ENCODE data around the gene ZC3H12A. TPM values are rescaled to one million over a fixed set of nuclear protein-coding genes. Genes with fewer than 3 reads are reported as not detected.
A peak's percentile ranks its signal among the peaks of the same experiment; 100 is the strongest.
"Not testable (repeated sequence)": the region's sequence is repeated elsewhere in the genome, so short reads cannot be mapped to it uniquely, and the experiment has no call there.

Gene ZC3H12A
- total RNA-seq, 2 experiments from 2014 or later, result 164 to 165 TPM

DNA sequence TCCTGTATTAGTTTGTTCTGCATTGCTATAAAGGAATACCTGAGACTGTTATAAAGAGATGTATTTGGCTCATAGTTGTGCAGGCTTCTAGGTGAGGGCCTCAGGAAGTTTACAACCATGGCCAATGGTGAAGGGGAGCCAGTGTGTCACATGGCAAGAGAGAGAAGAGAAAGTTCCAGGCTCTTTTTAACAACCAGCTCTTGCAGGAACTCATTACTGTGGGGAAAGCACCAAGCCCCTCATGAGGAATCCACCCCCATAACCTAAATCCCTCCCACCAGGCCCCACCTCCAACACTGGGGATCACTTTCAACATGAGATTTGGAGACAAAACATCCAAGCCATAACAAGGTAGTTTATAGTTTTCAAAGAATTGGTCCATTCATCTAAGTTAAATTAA is 45.2 kb downstream of the ZC3H12A start:
- DNase-seq (peak in 3 of 14 experiments; percentile 15 to 23 (median 20)), ATAC-seq (ENCODE audit: poor library complexity) (no peak)
- intact Hi-C loops (cut with DNase I, micrococcal nuclease), result no loop called here
- H3K27me3 ChIP-seq (ENCODE audit: control insufficient read depth in 1 of 2, insufficient read depth in 2 of 2, low read length in 2 of 2), result no peaks in the 10 kb centered on the region
- H3K27ac ChIP-seq (ENCODE audit: low read depth in 1 of 2, low read length in 2 of 2), result no peak overlapping the region
- H3K4me3 ChIP-seq (ENCODE audit: low read length), result peak overlapping the region; percentile 49
- Mint-ChIP-seq H3K36me3 (ENCODE audit: low read depth) (peaks cover 14% of the 10 kb centered on the region), H3K4me3 (peak overlapping the region; percentile 89), H3K27me3 (no peaks in the 10 kb centered on the region), H3K4me1 (ENCODE audit: low read depth) (peaks cover 24% of the 10 kb centered on the region), H3K9me3 (no peaks in the 10 kb centered on the region), H3K27ac (peak overlapping the region; percentile 71)
- H3K4me1 ChIP-seq (ENCODE audit: insufficient read depth, low read length), result peaks cover 8% of the 10 kb centered on the region
- no peaks in the 10 kb centered on the region for H3K36me3 ChIP-seq (ENCODE audit: insufficient read depth, low read length)
- ChIA-PET POLR2A (interaction anchor here (1.2 kb wide), 1 partner anchor 34 kb away, joined by 5 read pairs; the partner anchor contains the start of gene SNIP1), CTCF (no interaction called here)
- peaks cover 0 to 4% of the 10 kb centered on the region in 2 experiments for H3K9me3 ChIP-seq (ENCODE audit: control insufficient read depth in 1 of 2, insufficient read depth in 1 of 2, low read length in 2 of 2)
- TF ChIP-seq, protein P1, sequence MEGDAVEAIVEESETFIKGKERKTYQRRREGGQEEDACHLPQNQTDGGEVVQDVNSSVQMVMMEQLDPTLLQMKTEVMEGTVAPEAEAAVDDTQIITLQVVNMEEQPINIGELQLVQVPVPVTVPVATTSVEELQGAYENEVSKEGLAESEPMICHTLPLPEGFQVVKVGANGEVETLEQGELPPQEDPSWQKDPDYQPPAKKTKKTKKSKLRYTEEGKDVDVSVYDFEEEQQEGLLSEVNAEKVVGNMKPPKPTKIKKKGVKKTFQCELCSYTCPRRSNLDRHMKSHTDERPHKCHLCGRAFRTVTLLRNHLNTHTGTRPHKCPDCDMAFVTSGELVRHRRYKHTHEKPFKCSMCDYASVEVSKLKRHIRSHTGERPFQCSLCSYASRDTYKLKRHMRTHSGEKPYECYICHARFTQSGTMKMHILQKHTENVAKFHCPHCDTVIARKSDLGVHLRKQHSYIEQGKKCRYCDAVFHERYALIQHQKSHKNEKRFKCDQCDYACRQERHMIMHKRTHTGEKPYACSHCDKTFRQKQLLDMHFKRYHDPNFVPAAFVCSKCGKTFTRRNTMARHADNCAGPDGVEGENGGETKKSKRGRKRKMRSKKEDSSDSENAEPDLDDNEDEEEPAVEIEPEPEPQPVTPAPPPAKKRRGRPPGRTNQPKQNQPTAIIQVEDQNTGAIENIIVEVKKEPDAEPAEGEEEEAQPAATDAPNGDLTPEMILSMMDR (IDR thresholded peaks at IDR 0.05), result no peak

DNA sequence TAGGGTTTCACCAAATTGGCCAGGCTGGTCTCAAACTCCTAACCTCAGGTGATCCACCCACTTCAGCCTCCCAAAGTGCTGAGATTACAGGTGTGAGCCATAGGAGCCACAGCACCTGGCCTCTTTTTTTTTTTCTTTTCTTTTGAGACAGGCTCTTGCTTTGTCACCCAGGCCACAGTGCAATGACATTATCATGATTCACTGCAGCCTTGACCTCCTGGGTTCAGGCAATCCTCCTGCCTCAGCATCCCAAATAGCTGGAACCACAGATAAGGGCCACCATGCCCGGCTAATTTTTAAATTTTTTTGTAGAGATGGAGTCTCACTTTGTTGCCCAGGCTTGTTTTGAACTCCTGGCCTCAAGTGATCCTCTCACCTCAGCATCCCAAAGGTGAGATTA is 55.5 kb downstream of the ZC3H12A start:
- intact Hi-C loops (cut with DNase I, micrococcal nuclease); H3K4me1 ChIP-seq (ENCODE audit: insufficient read depth, low read length); H3K27ac ChIP-seq (ENCODE audit: low read depth in 1 of 2, low read length in 2 of 2); H3K27me3 ChIP-seq (ENCODE audit: control insufficient read depth in 1 of 2, insufficient read depth in 2 of 2, low read length in 2 of 2); H3K27me3 Mint-ChIP-seq; ATAC-seq (ENCODE audit: poor library complexity); H3K4me3 Mint-ChIP-seq; H3K9me3 ChIP-seq (ENCODE audit: control insufficient read depth in 1 of 2, insufficient read depth in 1 of 2, low read length in 2 of 2); H3K27ac Mint-ChIP-seq; H3K4me1 Mint-ChIP-seq (ENCODE audit: low read depth); CTCF ChIA-PET; H3K9me3 Mint-ChIP-seq; H3K4me3 ChIP-seq (ENCODE audit: low read length); POLR2A ChIA-PET; H3K36me3 ChIP-seq (ENCODE audit: insufficient read depth, low read length); DNase-seq: not testable (repeated sequence)
- H3K36me3 Mint-ChIP-seq (ENCODE audit: low read depth), result peaks cover 15% of the 10 kb centered on the region

DNA sequence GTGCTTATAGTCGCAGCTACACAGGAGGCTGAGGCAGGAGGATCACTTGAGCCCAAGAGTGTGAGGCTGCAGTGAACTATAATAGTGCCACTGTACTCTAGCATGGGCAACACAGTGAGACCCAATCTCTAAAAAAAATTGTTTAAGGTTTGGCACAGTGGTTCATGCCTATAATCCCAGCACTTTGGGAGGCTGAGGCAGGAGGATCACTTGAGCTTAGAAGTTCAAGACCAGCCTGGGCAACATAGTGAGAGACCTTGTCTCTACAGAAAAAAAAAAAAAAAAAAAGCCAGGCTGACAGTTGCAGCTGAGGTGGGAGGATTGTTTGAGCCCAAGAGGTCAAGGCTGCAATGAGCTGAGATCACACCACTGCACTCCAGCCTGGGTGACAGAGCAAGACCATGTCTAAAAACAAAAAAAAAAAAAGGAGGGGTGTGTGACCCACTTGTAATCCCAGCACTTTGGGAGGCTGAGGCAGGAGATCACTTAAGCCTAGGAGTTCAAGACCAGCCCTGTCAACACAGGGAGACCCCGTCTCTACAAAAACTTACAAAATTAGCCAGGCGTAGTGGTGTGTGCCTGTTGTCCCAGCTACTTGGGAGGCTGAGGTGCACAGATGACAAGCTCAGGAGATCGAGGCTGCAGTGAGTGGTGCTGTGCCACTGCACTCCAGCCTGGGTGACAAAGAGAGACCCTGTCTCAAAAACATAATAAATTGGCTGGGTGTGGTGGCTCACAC is 58.2 kb downstream of the ZC3H12A start:
- H3K9me3 ChIP-seq (ENCODE audit: control insufficient read depth in 1 of 2, insufficient read depth in 1 of 2, low read length in 2 of 2); H3K4me1 ChIP-seq (ENCODE audit: insufficient read depth, low read length); H3K27me3 Mint-ChIP-seq; DNase-seq; intact Hi-C loops (cut with DNase I, micrococcal nuclease); H3K9me3 Mint-ChIP-seq; H3K27me3 ChIP-seq (ENCODE audit: control insufficient read depth in 1 of 2, insufficient read depth in 2 of 2, low read length in 2 of 2); H3K4me3 Mint-ChIP-seq; POLR2A ChIA-PET; H3K4me3 ChIP-seq (ENCODE audit: low read length); H3K27ac ChIP-seq (ENCODE audit: low read depth in 1 of 2, low read length in 2 of 2); H3K27ac Mint-ChIP-seq; ATAC-seq (ENCODE audit: poor library complexity): not testable (repeated sequence)
- CTCF ChIA-PET, result interaction anchor here (1.0 kb wide), 1 partner anchor 18 kb away, joined by 4 read pairs; the partner anchor contains the start of gene MEAF6
- Mint-ChIP-seq H3K4me1 (ENCODE audit: low read depth) (peaks cover 22% of the 10 kb centered on the region), H3K36me3 (ENCODE audit: low read depth) (peaks cover 40% of the 10 kb centered on the region)
- peaks cover 27% of the 10 kb centered on the region for H3K36me3 ChIP-seq (ENCODE audit: insufficient read depth, low read length)

DNA sequence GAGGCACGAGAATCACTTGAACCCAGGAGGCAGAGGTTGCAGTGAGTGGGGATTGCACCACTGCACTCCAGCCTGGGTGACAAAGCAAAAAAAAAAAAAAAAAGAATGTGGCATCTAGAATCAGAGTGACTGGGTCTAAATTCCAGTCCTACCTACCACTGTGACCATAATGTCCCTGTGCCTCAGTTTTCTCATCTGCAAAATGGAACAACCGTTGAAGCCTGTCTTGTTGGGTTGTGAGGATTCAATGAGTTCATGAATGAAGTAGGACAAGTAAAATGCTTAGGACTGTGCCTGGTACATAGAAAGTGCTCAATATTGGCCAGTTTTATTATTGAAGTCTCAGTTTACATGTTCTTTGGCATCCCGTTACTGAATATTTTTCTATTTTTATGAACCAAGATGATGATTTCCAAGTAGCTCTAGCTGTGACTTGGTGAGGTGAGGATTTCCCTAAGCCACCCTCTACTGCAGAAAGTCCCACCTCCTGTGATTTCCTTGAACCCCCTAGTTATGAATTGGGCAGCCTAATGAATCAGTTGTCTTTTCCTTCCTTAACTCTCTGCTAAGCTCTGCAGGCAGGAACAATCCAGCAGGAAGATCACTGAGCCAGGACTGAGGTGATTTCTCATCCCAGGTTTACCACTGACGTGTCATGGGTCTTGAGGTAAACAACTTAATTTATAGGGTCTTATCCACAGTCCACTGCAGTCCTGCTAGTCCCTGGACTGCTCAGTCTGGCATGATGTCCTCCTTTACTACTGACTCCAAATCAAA is 59.1 kb downstream of the ZC3H12A start:
- peaks cover 24% of the 10 kb centered on the region for H3K4me1 Mint-ChIP-seq (ENCODE audit: low read depth)
- H3K4me3 Mint-ChIP-seq, result no peak overlapping the region
- Histone ChIP-seq H3K9me3 (ENCODE audit: control insufficient read depth in 1 of 2, insufficient read depth in 1 of 2, low read length in 2 of 2) (no peaks in the 10 kb centered on the region), H3K27ac (ENCODE audit: low read depth in 1 of 2, low read length in 2 of 2) (no peak overlapping the region), H3K4me1 (ENCODE audit: insufficient read depth, low read length) (no peaks in the 10 kb centered on the region), H3K36me3 (ENCODE audit: insufficient read depth, low read length) (peaks cover 31% of the 10 kb centered on the region), H3K27me3 (ENCODE audit: control insufficient read depth in 1 of 2, insufficient read depth in 2 of 2, low read length in 2 of 2) (no peaks in the 10 kb centered on the region), H3K4me3 (ENCODE audit: low read length) (no peak overlapping the region)
- ChIA-PET POLR2A (no interaction called here), CTCF (no interaction called here)
- TF ChIP-seq, protein P1 (IDR thresholded peaks at IDR 0.05), result no peak
- no peaks in the 10 kb centered on the region for H3K9me3 Mint-ChIP-seq
- peaks cover 49% of the 10 kb centered on the region for H3K36me3 Mint-ChIP-seq (ENCODE audit: low read depth)
- intact Hi-C loops (cut with DNase I, micrococcal nuclease), result no loop called here
- peak overlapping the region; percentile 22 for H3K27ac Mint-ChIP-seq
- DNase-seq, result no peak
- ATAC-seq (ENCODE audit: poor library complexity), result no peak
- no peaks in the 10 kb centered on the region for H3K27me3 Mint-ChIP-seq

Data from CD4-positive, alpha-beta T cell (primary cell).